Measurements from ENCODE around the gene MOB1A.
"Not testable (repeated sequence)": the region's sequence is repeated elsewhere in the genome, so short reads cannot be mapped to it uniquely, and the experiment has no call there.

MOB1A gene

DNA sequence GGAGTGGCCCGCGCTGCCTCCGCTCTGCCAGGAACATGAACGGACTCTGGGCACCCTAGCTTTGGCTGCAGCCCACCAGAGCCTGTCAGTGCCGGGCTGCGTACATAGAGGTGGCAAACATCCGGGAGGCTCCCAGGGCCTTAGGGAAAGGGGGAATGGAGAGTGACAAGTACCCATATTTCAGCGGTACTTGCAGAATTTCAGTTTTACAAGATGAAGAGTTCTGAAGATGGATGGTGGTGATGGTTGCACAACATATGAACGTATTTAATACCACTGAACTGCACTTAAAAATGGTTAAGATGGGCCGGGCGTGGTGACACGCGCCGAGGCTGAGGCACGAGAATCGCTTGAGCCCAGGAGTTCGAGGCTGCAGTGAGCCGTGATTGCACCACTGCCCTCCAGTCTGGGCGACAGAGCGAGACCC, 20.6 kb upstream of the MOB1A start:
- in situ Hi-C loops (cut with MboI; ENCODE audit: low sequenced_read_pairs): no loop called here

DNA sequence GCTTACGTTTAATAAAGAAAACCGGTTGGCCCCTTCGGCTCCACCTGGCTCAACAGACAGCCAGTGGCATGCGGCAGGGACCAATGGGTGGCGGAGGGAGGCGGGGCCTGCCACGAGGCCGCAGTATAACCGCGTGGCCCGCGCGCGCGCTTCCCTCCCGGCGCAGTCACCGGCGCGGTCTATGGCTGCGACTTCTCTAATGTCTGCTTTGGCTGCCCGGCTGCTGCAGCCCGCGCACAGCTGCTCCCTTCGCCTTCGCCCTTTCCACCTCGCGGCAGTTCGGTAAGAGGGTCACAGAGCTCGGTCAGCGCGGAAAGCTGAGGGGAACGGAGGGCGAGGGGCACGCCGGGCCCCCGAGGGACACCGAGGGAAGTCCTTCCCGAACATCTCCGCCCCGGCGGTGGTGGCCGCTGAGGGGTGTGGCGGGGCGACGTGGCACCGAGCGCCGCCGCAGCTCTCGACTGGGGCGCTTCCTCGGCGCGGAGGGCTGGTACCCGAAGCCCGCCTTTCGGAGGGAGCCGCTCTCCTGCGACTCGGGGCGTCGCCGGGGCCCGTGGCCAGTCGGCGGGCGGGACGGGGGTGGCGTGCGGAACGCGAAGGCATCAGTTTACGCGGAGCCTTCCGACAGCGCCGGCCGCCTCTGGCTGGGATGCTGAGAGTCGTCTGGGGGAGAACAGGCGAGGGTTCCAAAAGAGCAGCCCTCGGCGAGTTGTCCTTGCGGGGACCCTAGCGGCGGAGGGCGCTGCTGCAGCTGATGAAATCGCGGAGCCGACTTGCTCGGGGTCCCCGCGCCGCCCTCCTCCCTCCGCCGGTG, 20.0 kb upstream of the MOB1A start, which contains the start of gene MTHFD2:
MTHFD2 (plus strand) TSS at position 155 of the 814 bp plus-strand sequence; CDS start at position 182, 27 bp downstream.
- in situ Hi-C loops (cut with MboI; ENCODE audit: low sequenced_read_pairs): no loop called here

- in situ Hi-C loops (cut with MboI; ENCODE audit: low sequenced_read_pairs): no loop called here
These were observed 19.4 kb upstream of the MOB1A start for GRCh38 chr2:74198023-74198460.

DNA sequence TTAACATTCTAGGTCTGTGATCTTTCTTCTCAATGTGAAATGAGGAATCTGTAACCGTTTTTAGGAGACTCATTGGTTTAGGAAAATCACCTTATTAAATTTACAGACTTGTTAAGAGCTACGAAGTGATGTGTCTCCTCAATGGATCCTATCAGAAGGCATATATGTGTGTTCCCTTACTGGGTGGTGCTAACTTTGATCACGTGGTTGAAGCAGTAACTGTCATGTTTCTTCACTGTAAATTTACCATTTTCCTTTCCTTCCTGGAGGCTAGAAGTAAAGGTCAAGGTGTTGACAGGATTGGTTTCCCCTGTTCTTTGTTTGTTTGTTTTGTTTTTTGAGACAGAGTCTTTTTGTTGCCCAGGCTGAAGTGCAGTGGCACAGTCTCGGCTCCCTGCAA, 18.4 kb upstream of the MOB1A start:
- in situ Hi-C loops (cut with MboI; ENCODE audit: low sequenced_read_pairs): no loop called here

GRCh38 chr2:74194799-74195198, 16.1 kb upstream of the MOB1A start:
- in situ Hi-C loops (cut with MboI; ENCODE audit: low sequenced_read_pairs): no loop called here

DNA sequence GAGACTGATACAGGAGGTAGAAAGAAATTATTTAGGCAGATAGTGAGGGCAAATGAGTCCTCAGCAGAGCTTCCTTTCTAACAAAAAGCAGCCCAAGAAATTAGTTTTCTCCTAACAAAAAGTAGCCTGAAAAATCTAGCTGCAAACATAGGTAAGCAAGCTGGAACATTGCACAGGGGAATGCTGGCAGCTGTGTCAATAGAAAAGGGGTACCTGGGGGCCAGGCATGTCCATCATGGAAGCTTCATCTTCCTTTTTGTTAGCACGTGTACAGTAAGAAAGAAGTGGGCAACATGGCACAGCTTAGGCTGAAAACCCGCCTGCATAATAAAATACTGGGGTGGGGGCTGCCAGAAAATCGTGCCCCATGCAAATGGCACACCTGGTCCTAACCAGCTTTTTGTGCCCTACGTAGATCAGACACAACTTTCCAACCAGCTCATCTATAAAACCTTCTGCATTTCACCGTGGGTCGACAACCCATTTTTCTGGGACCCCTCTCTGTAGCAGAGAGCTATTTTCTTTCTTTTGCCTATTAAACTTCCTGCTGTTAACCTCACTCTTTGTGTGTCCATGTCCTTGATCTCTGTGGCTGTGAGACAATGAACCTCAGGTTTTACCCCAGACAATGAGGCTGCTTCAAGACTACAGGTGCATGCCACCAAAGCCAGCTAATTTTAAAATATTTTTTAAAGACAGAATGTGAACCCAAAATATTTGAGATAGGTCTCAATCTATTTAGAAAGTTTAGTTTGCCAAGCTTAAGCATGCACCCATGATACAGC, 13.1 kb upstream of the MOB1A start:
- in situ Hi-C loops (cut with MboI; ENCODE audit: low sequenced_read_pairs): no loop called here

GRCh38 chr2:74188696-74189095, 10.0 kb upstream of the MOB1A start:
- in situ Hi-C loops (cut with MboI; ENCODE audit: low sequenced_read_pairs): no loop called here

DNA sequence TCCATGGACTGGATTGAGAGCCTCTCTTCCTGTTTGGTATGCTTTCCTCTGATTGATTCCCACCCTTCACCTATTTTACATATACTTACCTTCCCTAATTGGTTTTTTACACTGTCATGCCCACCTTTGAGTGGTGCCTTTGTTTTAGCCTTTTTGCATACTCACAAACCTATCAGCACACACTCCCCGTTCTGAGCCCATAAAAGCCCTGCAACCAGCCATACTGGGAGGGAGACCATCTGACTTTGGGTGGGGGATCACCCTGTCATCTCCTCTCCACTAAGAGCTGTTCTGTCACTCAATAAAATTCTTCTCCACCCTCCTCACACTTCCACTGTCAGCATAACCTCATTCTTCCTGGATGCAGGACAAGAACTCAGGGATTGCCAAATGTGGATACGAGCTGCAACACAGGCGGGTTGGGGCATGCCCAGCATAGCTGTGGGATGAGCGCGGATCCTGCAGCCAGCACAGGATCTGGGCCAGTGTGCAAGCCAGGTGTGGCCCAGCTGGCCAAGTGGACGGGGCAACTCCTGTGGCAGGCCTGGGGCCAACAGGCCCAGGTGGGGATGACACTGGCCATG, 9.4 kb upstream of the MOB1A start:
- in situ Hi-C loops (cut with MboI; ENCODE audit: low sequenced_read_pairs): no loop called here

GRCh38 chr2:74186706-74187105, 8.0 kb upstream of the MOB1A start:
- in situ Hi-C loops (cut with MboI; ENCODE audit: low sequenced_read_pairs): not testable (repeated sequence)

DNA sequence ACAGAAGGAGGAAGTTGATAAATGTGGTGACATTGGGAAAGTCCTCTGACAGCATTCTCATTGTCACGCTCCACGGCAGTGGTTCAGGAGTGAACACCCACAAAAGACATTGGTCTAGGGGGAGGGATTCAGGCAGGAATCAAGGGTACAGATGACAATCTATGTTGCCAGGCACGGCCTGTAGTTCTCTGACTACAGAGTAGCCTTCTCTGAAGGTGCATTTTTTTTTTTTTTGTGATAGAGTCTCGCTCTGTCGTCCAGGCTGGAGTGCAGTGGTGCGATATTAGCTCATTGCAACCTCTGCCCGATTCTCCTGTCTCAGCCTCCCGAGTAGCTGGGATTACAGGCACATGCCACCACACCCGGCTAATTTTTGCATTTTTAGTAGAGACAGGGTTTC, 7.4 kb upstream of the MOB1A start:
- in situ Hi-C loops (cut with MboI; ENCODE audit: low sequenced_read_pairs): no loop called here

- in situ Hi-C loops (cut with MboI; ENCODE audit: low sequenced_read_pairs): no loop called here
These were observed 5.2 kb upstream of the MOB1A start for GRCh38 chr2:74183878-74184277.

GRCh38 chr2:74181739-74182138, 3.1 kb upstream of the MOB1A start:
- in situ Hi-C loops (cut with MboI; ENCODE audit: low sequenced_read_pairs): no loop called here

- in situ Hi-C loops (cut with MboI; ENCODE audit: low sequenced_read_pairs): no loop called here
These were observed 585 bp upstream of the MOB1A start for GRCh38 chr2:74179063-74179865.

- in situ Hi-C loops (cut with MboI; ENCODE audit: low sequenced_read_pairs): no loop called here
These were observed 983 bp downstream of the MOB1A start for GRCh38 chr2:74177696-74178095.

DNA sequence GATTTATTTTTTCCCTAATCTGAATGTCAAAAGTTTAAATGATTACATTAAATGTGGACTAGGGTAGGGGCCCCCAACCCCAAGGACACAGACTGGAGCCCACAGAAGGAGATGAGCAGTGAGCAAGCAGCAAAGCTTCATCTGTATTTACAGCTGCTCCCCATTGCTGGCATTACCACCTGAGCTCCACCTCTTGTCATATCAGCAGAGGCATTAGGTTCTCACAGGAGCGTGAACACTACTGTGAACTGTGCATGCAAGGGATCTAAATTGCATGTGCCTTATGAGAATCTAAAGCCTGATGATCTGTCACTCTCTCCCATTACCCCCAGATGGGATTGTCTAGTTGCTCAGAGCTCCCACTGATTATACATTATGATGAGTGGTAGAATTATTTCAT, 3.8 kb downstream of the MOB1A start:
- in situ Hi-C loops (cut with MboI; ENCODE audit: low sequenced_read_pairs): no loop called here

- in situ Hi-C loops (cut with MboI; ENCODE audit: low sequenced_read_pairs): no loop called here
These were observed 9.9 kb downstream of the MOB1A start for GRCh38 chr2:74168739-74169138.

GRCh38 chr2:74164761-74165160, 13.9 kb downstream of the MOB1A start:
- in situ Hi-C loops (cut with MboI; ENCODE audit: low sequenced_read_pairs): no loop called here

DNA sequence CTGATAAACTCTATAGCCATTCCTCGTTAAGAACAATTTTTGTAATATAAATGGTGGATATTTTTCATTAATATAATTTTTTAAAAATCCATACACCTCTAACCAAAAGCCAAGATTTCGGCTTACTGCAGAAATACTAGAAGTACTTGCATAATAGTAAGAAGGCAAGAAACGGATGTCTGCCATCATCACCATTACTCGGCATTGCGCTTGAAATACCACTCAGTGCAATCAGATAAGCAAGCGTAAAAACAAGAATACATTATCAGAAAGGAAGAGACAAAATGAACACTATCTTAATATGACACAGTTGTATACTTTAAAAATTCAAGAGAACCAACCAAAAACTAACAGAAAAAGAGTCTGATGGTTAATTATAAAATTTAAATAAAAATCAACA, 15.7 kb downstream of the MOB1A start:
- in situ Hi-C loops (cut with MboI; ENCODE audit: low sequenced_read_pairs): no loop called here

- in situ Hi-C loops (cut with MboI; ENCODE audit: low sequenced_read_pairs): no loop called here
These were observed 22.8 kb downstream of the MOB1A start for GRCh38 chr2:74155830-74156229.

- in situ Hi-C loops (cut with MboI; ENCODE audit: low sequenced_read_pairs): no loop called here
These were observed 25.7 kb downstream of the MOB1A start for GRCh38 chr2:74152954-74153353.
